Suppressor macrophage treated with lipopolysaccharide for 4 hours (primary cell): Measurements from ENCODE around the gene MPPED1.

Source experiments
- DNase-seq: peaks from one replicate; pipeline ENCODE4 v3.0.0-alpha.2; 2020

MPPED1 gene

GRCh38 chr22:43393132-43393843 is 18.5 kb upstream of the MPPED1 start:
- no peak for DNase-seq

- no peak for DNase-seq
Observed at GRCh38 chr22:43393844-43394474, 17.9 kb upstream of the MPPED1 start.

GRCh38 chr22:43395086-43395695 is 16.6 kb upstream of the MPPED1 start:
- DNase-seq = no peak

- no peak for DNase-seq
Observed at GRCh38 chr22:43396321-43396933, 15.4 kb upstream of the MPPED1 start.

- no peak for DNase-seq
Observed at GRCh38 chr22:43396934-43397457, 14.8 kb upstream of the MPPED1 start.

GRCh38 chr22:43397766-43398165 is 14.0 kb upstream of the MPPED1 start:
- DNase-seq = no peak

- DNase-seq = no peak
Observed at GRCh38 chr22:43398246-43398645, 13.6 kb upstream of the MPPED1 start.

- DNase-seq = no peak
Observed at GRCh38 chr22:43398910-43399309, 12.9 kb upstream of the MPPED1 start.

GRCh38 chr22:43399338-43399979 is 12.4 kb upstream of the MPPED1 start:
- DNase-seq = no peak

GRCh38 chr22:43399980-43400358 is 11.8 kb upstream of the MPPED1 start:
- DNase-seq = no peak

- DNase-seq = no peak
Observed at GRCh38 chr22:43400449-43400848, 11.4 kb upstream of the MPPED1 start.

- DNase-seq = no peak
Observed at GRCh38 chr22:43401233-43401632, 10.6 kb upstream of the MPPED1 start.

- DNase-seq = no peak
Observed at GRCh38 chr22:43401661-43402060, 10.2 kb upstream of the MPPED1 start.

GRCh38 chr22:43402128-43402527 is 9.7 kb upstream of the MPPED1 start:
- DNase-seq = no peak

GRCh38 chr22:43404673-43405385 is 7.0 kb upstream of the MPPED1 start:
- DNase-seq = no peak

GRCh38 chr22:43406186-43406790 is 5.5 kb upstream of the MPPED1 start:
- DNase-seq = no peak

- DNase-seq = no peak
Observed at GRCh38 chr22:43407591-43407990, 4.2 kb upstream of the MPPED1 start.

GRCh38 chr22:43408009-43408408 is 3.8 kb upstream of the MPPED1 start:
- DNase-seq = no peak

GRCh38 chr22:43409046-43409445 is 2.8 kb upstream of the MPPED1 start:
- DNase-seq = no peak

GRCh38 chr22:43409800-43410199 is 2.0 kb upstream of the MPPED1 start:
- DNase-seq = no peak

- no peak for DNase-seq
Observed at GRCh38 chr22:43411040-43411868, 560 bp upstream of the MPPED1 start.
